Liver (tissue), 9 donors: ENCODE results near the gene HMX1. TPM values are rescaled to one million over a fixed set of nuclear protein-coding genes. Genes with fewer than 3 reads are reported as not detected.

ENCODE experiments used
- DNase-seq: peaks from one replicate; pipeline ENCODE4 v3.0.0-alpha.2; 2017; ENCODE audit warnings: low spot score
- H3K27ac ChIP-seq, 2 donors: one replicate each; pipeline ENCODE4 v1.7.0; 2013; ENCODE audit warnings: inconsistent platforms in 2 of 2, low read length in 2 of 2, control low read depth in 1 of 2, low read depth in 1 of 2, mild to moderate bottlenecking in 1 of 2
- H3K27me3 ChIP-seq, 4 donors: one replicate each; pipeline versions ENCODE4 v1.6.1 to v1.7.0; 2013; ENCODE audit warnings: low read length in 3 of 4, inconsistent platforms in 1 of 4, mild to moderate bottlenecking in 1 of 4, moderate library complexity in 1 of 4; ENCODE audit not compliant: control insufficient read depth in 4 of 4, insufficient read depth in 4 of 4
- H3K36me3 ChIP-seq, 4 donors: one replicate each; pipeline versions ENCODE4 v1.6.1 to v1.7.0; 2013; ENCODE audit warnings: low read length in 3 of 4, mild to moderate bottlenecking in 3 of 4, low read depth in 1 of 4, moderate library complexity in 1 of 4; ENCODE audit not compliant: control insufficient read depth in 4 of 4, insufficient read depth in 3 of 4
- H3K4me1 ChIP-seq, 4 donors: one replicate each; pipeline versions ENCODE4 v1.6.1 to v1.7.0; 2013; ENCODE audit warnings: low read length in 3 of 4, mild to moderate bottlenecking in 3 of 4, moderate library complexity in 1 of 4; ENCODE audit not compliant: control insufficient read depth in 4 of 4, insufficient read depth in 4 of 4
- H3K4me3 ChIP-seq, 3 donors: one replicate each; pipeline versions ENCODE4 v1.6.1 to v1.7.0; 2013; ENCODE audit warnings: low read length in 3 of 3, control low read depth in 1 of 3, low read depth in 1 of 3, mild to moderate bottlenecking in 1 of 3
- H3K9ac ChIP-seq, 2 donors: one replicate each; pipeline ENCODE4 v1.7.0; 2013; ENCODE audit warnings: low read length in 2 of 2, mild to moderate bottlenecking in 2 of 2, moderate library complexity in 2 of 2, control low read depth in 1 of 2, low read depth in 1 of 2
- H3K9me3 ChIP-seq, 4 donors: one replicate each; pipeline versions ENCODE4 v1.6.1 to v1.7.0; 2013; ENCODE audit warnings: low read length in 3 of 4; ENCODE audit not compliant: control insufficient read depth in 4 of 4
- CTCF ChIP-seq: fragments of 150-350 bp; IDR thresholded peaks from 2 replicates; pipeline ENCODE4 v1.5.1; 2017; ENCODE audit warnings: improper control_type of control experiment, low read depth, low read length; ENCODE audit not compliant: missing input control
- EGR1 ChIP-seq, 2 donors: IDR thresholded peaks; 2 replicates each; pipeline ENCODE4 v1.6.1; 2016 to 2018; ENCODE audit warnings: antibody characterized with exemption in 2 of 2, low read depth in 2 of 2
- FOXA1 ChIP-seq: IDR thresholded peaks from 2 replicates; pipeline ENCODE4 v1.6.1; 2016; ENCODE audit warnings: antibody characterized with exemption
- FOXA2 ChIP-seq: IDR thresholded peaks from 2 replicates; pipeline ENCODE4 v1.6.1; 2016; ENCODE audit warnings: antibody characterized with exemption
- GABPA ChIP-seq, 2 donors: IDR thresholded peaks in 1 of 2; conservative IDR thresholded peaks in 1 of 2; 2 replicates each; pipeline ENCODE4 v1.6.1; 2016; ENCODE audit warnings: antibody characterized with exemption in 2 of 2, mild to moderate bottlenecking in 1 of 2, moderate library complexity in 1 of 2
- HNF4A ChIP-seq, 2 donors: conservative IDR thresholded peaks; 2 replicates each; pipeline ENCODE4 v1.6.1; 2016; ENCODE audit warnings: antibody characterized with exemption in 2 of 2, mild to moderate bottlenecking in 2 of 2
- HNF4G ChIP-seq: IDR thresholded peaks from 2 replicates; pipeline ENCODE4 v1.6.1; 2016; ENCODE audit warnings: antibody characterized with exemption
- MAX ChIP-seq: IDR thresholded peaks from 2 replicates; pipeline ENCODE4 v1.6.1; 2016; ENCODE audit warnings: antibody characterized with exemption
- NR2F2 ChIP-seq: IDR thresholded peaks from 2 replicates; pipeline ENCODE4 v1.6.1; 2016; ENCODE audit warnings: antibody characterized with exemption
- RAD21 ChIP-seq, 2 donors: IDR thresholded peaks; 2 replicates each; pipeline ENCODE4 v1.6.1; 2016; ENCODE audit warnings: antibody characterized with exemption in 2 of 2, mild to moderate bottlenecking in 2 of 2
- REST ChIP-seq: IDR thresholded peaks from 2 replicates; pipeline ENCODE4 v1.6.1; 2016; ENCODE audit warnings: antibody characterized with exemption, mild to moderate bottlenecking
- RXRA ChIP-seq, 2 donors: IDR thresholded peaks; 2 replicates each; pipeline ENCODE4 v1.6.1; 2017 to 2018; ENCODE audit warnings: antibody characterized with exemption in 2 of 2, mild to moderate bottlenecking in 1 of 2
- SP1 ChIP-seq: IDR thresholded peaks from 2 replicates; pipeline ENCODE4 v1.6.1; 2018; ENCODE audit warnings: antibody characterized with exemption, mild to moderate bottlenecking
- TAF1 ChIP-seq: conservative IDR thresholded peaks from 2 replicates; pipeline ENCODE4 v1.6.1; 2016; ENCODE audit warnings: antibody characterized with exemption, mild to moderate bottlenecking
- YY1 ChIP-seq: IDR thresholded peaks from 2 replicates; pipeline ENCODE4 v1.6.1; 2016; ENCODE audit warnings: antibody characterized with exemption, mild to moderate bottlenecking
- ZBTB33 ChIP-seq: IDR thresholded peaks from 2 replicates; pipeline ENCODE4 v1.6.1; 2016; ENCODE audit warnings: antibody characterized with exemption
- WGBS: extraction: QIAGEN DNeasy Blood & Tissue Kit; methylation state at CpG from one replicate; pipeline ENCODE4 v1.1.7; 2013; 5-methylcytosine and 5-hydroxymethylcytosine counted together
- polyA plus RNA-seq, 2 donors: library from polyadenylated mRNA; stranded (reverse) in 1 of 2; unstranded in 1 of 2; fragments of 200-250 nt in 1 of 2; fragments of >200 nt in 1 of 2; fragmentation: Nextera tagmentation in 1 of 2; extraction: Ambion mirVana in 1 of 2; gene quantifications; one replicate each; pipeline versions ENCODE4 v1.2.1 to v1.2.3, GENCODE V29; 2013 to 2015
- total RNA-seq, 2 donors: library from RNA; depleted of rRNA; stranded (reverse); fragments of >200 nt; gene quantifications; one replicate each; pipeline ENCODE4 v1.2.3, GENCODE V29; 2014
- donor health status: healthy.
- donor health status: healthy.
- donor health status: healthy.
- donor health status: healthy.
- donor health status: healthy.

Gene HMX1
- total and polyA plus RNA-seq, 4 donors: not detected

GRCh38 chr4:8861576-8862295 is 9.9 kb downstream of the HMX1 start:
- H3K4me1 ChIP-seq: peaks cover 4 to 23% (median 8%) of the 10 kb centered on the region in 4 donors
- no peak for DNase-seq
- H3K27me3 ChIP-seq: peaks cover 11 to 49% (median 17%) of the 10 kb centered on the region in 4 donors
- no peaks in the 10 kb centered on the region for H3K9me3 ChIP-seq
- no peak overlapping the region for H3K9ac ChIP-seq
- TF ChIP-seq RXRA (IDR thresholded peaks at IDR 0.05) (no peak), YY1 (no peak), CTCF (no peak), FOXA2 (no peak), FOXA1 (no peak), RAD21 (IDR thresholded peaks at IDR 0.05) (no peak), NR2F2 (no peak), HNF4A (conservative IDR thresholded peaks at IDR 0.05) (no peak), REST (no peak), ZBTB33 (no peak), HNF4G (no peak), GABPA (IDR thresholded peaks at IDR 0.05 in 1 of 2, conservative IDR thresholded peaks at IDR 0.05 in 1 of 2) (no peak)
- H3K4me3 ChIP-seq: no peak overlapping the region
- 4% methylated on average over 64 of the region's 64 CpGs for WGBS
- no peak overlapping the region for H3K27ac ChIP-seq
- H3K36me3 ChIP-seq: no peaks in the 10 kb centered on the region

- Histone ChIP-seq H3K4me1 (peaks cover 4 to 23% (median 9%) of the 10 kb centered on the region in 4 donors), H3K27ac (no peak overlapping the region), H3K36me3 (no peaks in the 10 kb centered on the region), H3K27me3 (peaks cover 11 to 46% (median 17%) of the 10 kb centered on the region in 4 donors), H3K9ac (no peak overlapping the region), H3K4me3 (no peak overlapping the region), H3K9me3 (no peaks in the 10 kb centered on the region)
- TF ChIP-seq RXRA (IDR thresholded peaks at IDR 0.05) (no peak), MAX (no peak), EGR1 (IDR thresholded peaks at IDR 0.05; ENCODE audit: low read depth in 2 of 2) (no peak), FOXA1 (no peak), TAF1 (no peak), RAD21 (IDR thresholded peaks at IDR 0.05) (no peak), ZBTB33 (no peak), HNF4A (conservative IDR thresholded peaks at IDR 0.05) (no peak), FOXA2 (no peak), HNF4G (no peak), REST (no peak), SP1 (no peak), NR2F2 (no peak), GABPA (IDR thresholded peaks at IDR 0.05 in 1 of 2, conservative IDR thresholded peaks at IDR 0.05 in 1 of 2) (no peak)
- WGBS: 3% methylated on average over 82 of the region's 82 CpGs
- no peak for DNase-seq
Measured at GRCh38 chr4:8860892-8861575, 10.6 kb downstream of the HMX1 start.
